ENCODE data around the gene MEIOSIN.

DNA sequence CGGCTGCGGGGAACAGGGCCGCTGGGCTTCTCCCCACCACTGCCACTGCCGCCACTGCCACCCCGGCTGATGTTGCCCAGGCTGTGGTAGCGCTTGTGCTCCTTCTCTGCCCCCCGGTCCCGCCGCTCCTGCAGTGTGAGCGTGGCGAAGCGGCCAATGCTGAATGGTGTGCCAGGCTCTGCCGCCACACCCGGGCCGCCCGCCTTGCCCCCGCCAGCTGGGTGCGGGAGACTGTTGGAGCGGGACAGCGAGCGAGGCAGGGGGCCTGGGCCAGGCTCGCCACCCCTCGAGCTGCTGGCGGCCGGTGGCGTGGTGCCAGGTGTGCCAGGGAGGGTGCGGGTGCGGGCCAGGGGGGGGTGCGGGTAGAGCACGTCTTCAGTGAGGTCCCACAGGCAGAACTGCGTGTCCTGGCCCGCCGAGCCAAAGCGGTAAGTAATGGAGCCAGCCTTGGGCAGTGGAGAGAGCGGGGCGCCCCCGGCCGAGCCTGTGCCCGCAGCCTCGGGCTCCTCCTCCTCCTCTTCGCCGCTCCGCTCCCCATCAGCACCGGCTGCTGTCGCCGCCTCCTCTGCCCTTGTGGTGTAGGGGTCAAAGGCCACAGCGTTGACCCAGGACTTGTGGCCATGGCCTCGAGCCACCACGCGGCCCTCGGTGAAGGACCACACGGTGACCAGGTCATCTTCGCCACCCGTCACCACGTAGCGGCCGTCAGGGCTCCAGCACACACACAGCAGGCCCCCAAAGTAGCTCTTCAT, 52.7 kb downstream of the MEIOSIN start:
- no peak for TF ChIP-seq CTCF (conservative IDR thresholded peaks at IDR 0.05; ENCODE audit: low read depth, low read length)
- TF ChIP-seq MXI1 (IDR thresholded peaks at IDR 0.05; ENCODE audit: borderline replicate concordance, low read depth, low read length) = no peak
- TF ChIP-seq SMC3 (IDR thresholded peaks at IDR 0.05; ENCODE audit: low read depth, low read length) = no peak
- TF ChIP-seq, protein P1, sequence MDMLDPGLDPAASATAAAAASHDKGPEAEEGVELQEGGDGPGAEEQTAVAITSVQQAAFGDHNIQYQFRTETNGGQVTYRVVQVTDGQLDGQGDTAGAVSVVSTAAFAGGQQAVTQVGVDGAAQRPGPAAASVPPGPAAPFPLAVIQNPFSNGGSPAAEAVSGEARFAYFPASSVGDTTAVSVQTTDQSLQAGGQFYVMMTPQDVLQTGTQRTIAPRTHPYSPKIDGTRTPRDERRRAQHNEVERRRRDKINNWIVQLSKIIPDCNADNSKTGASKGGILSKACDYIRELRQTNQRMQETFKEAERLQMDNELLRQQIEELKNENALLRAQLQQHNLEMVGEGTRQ (IDR thresholded peaks at IDR 0.05; ENCODE audit: low read depth, low read length) = no peak
- no peak for TF ChIP-seq RCOR1 (IDR thresholded peaks at IDR 0.05; ENCODE audit: insufficient replicate concordance, low read length)
- no peak for TF ChIP-seq RAD21 (IDR thresholded peaks at IDR 0.05; ENCODE audit: low read length)
- no peak for TF ChIP-seq POLR2A (IDR thresholded peaks at IDR 0.05; ENCODE audit: low read depth, low read length)
- TF ChIP-seq CEBPB (IDR thresholded peaks at IDR 0.05; ENCODE audit: low read depth, low read length) = no peak
- TF ChIP-seq MAZ (IDR thresholded peaks at IDR 0.05; ENCODE audit: borderline replicate concordance, low read depth, low read length) = no peak
